H1 (cell line): ENCODE measurements around the gene LMAN2. TPM values are rescaled to one million over a fixed set of nuclear protein-coding genes. Genes with fewer than 3 reads are reported as not detected.

Experiments
- EGR1 ChIP-seq: IDR thresholded peaks from 2 replicates; pipeline ENCODE4 v1.6.1; 2011; ENCODE audit warnings: low read depth, low read length, borderline replicate concordance
- GTF2F1 ChIP-seq: IDR thresholded peaks from 2 replicates; pipeline ENCODE4 v1.6.1; 2012; ENCODE audit warnings: low read depth, low read length, improper control_type of control experiment, borderline replicate concordance
- KDM1A ChIP-seq: fragments of 200-600, 300-600 bp; sonication (generic); IDR thresholded peaks from 2 replicates; pipeline ENCODE4 v1.7.1; 2016; ENCODE audit warnings: mild to moderate bottlenecking, low read length, borderline replicate concordance
- KDM4A ChIP-seq: IDR thresholded peaks from one replicate; pipeline ENCODE4 v1.7.1; 2012; ENCODE audit warnings: low read depth, mild to moderate bottlenecking, moderate library complexity, low read length, inconsistent platforms; ENCODE audit not compliant: severe bottlenecking
- RAD21 ChIP-seq, 2 experiments: IDR thresholded peaks in 1 of 2; conservative IDR thresholded peaks in 1 of 2; 2 replicates each; pipeline ENCODE4 v1.6.1; 2011; ENCODE audit warnings: low read depth in 2 of 2, low read length in 2 of 2, improper control_type of control experiment in 1 of 2, inconsistent platforms in 1 of 2, mild to moderate bottlenecking in 1 of 2, moderate library complexity in 1 of 2
- RFX5 ChIP-seq: IDR thresholded peaks from 2 replicates; pipeline ENCODE4 v1.6.1; 2011; ENCODE audit warnings: low read depth, low read length, improper control_type of control experiment, borderline replicate concordance
- RNF2 ChIP-seq: fragments of 200-900, 300-1000 bp; sonication (generic); IDR thresholded peaks from 2 replicates; pipeline ENCODE4 v1.7.1; 2016; ENCODE audit warnings: borderline replicate concordance, low read depth, mild to moderate bottlenecking, antibody characterized with exemption, low read length; ENCODE audit not compliant: poor library complexity, severe bottlenecking; ENCODE audit errors: missing control alignments
- SAP30 ChIP-seq: fragments of 300-600 bp; sonication (generic); IDR thresholded peaks from 2 replicates; pipeline ENCODE4 v1.7.1; 2012; ENCODE audit warnings: low read length, moderate library complexity, mild to moderate bottlenecking, inconsistent platforms; ENCODE audit not compliant: insufficient read depth, insufficient replicate concordance
- SP1 ChIP-seq: IDR thresholded peaks from 2 replicates; pipeline ENCODE4 v1.6.1; 2011; ENCODE audit warnings: low read depth, low read length
- USF2 ChIP-seq: IDR thresholded peaks from 2 replicates; pipeline ENCODE4 v1.6.1; 2011; ENCODE audit warnings: low read length, improper control_type of control experiment
- YY1 ChIP-seq: IDR thresholded peaks from 2 replicates; pipeline ENCODE4 v1.6.1; 2011; ENCODE audit warnings: low read depth, mild to moderate bottlenecking, low read length
- polyA plus RNA-seq, 7 experiments: library from polyadenylated mRNA; depleted of rRNA in 3 of 7; stranded (reverse) in 5 of 7; unstranded in 2 of 7; fragments of >200 nt in 5 of 7; fragments of 200-250 nt in 2 of 7; gene quantifications; 1 replicate in 5 of 7; 2 replicates in 1 of 7; 4 replicates in 1 of 7; pipeline versions ENCODE4 v1.2.1 to v1.2.3, GENCODE V29; 2011 to 2013; ENCODE audit warnings: missing spikeins in 2 of 7, mixed read lengths in 2 of 7
- total RNA-seq: library from RNA; stranded (reverse); fragmentation: NEBNext Ultra II Directional; extraction: Animal tissue kit (Norgen Biotek cat#: 25700); gene quantifications from 2 replicates; pipeline ENCODE4 v1.2.1, GENCODE V29; 2021

Gene LMAN2
- total and polyA plus RNA-seq, 2 of the 8 experiments (the other 6 are each of a cell fraction or from before 2014, with no cell fraction given), result 116 to 225 TPM

- TF ChIP-seq RFX5 (no peak), YY1 (no peak), GTF2F1 (no peak), SP1 (no peak), KDM4A (no peak), EGR1 (no peak), RNF2 (no peak), RAD21 (IDR thresholded peaks at IDR 0.05 in 1 of 2, conservative IDR thresholded peaks at IDR 0.05 in 1 of 2; ENCODE audit: low read depth in 2 of 2, low read length in 2 of 2) (no peak), SAP30 (no peak), KDM1A (no peak), USF2 (no peak)
- TF ChIP-seq, all 59 proteins: peak for 0
Observed at GRCh38 chr5:177378884-177379883, 27.7 kb upstream of the LMAN2 start (continued).
